Mucosa of descending colon (tissue), 3 donors: Measurements from ENCODE around the gene IWS1. TPM values are rescaled to one million over a fixed set of nuclear protein-coding genes. Genes with fewer than 3 reads are reported as not detected.
"Not testable (repeated sequence)": the region's sequence is repeated elsewhere in the genome, so short reads cannot be mapped to it uniquely, and the experiment has no call there.

Source experiments
- ATAC-seq: fragments of 200-7000 bp; cut with Tn5 transposase; one replicate; pipeline ENCODE4 v1.9.1; 2020; ENCODE audit warnings: mild to moderate bottlenecking, moderate library complexity
- DNase-seq, 3 donors: peaks; one replicate each; pipeline ENCODE4 v3.0.0-alpha.2; 2020
- H3K36me3 ChIP-seq: fragments of 200-600 bp; one replicate; pipeline ENCODE4 v1.8.0; 2021; ENCODE audit warnings: low read depth, mild to moderate bottlenecking
- H3K4me1 ChIP-seq: fragments of 200-600 bp; one replicate; pipeline ENCODE4 v1.8.0; 2021; ENCODE audit warnings: low read depth, mild to moderate bottlenecking
- H3K4me3 ChIP-seq: fragments of 200-600 bp; one replicate; pipeline ENCODE4 v1.8.0; 2021; ENCODE audit warnings: mild to moderate bottlenecking
- H3K9me3 ChIP-seq: fragments of 200-600 bp; one replicate; pipeline ENCODE4 v1.8.0; 2021; ENCODE audit warnings: mild to moderate bottlenecking
- CTCF ChIP-seq: fragments of 200-600 bp; IDR thresholded peaks from one replicate; pipeline ENCODE4 v1.8.0; 2022; ENCODE audit warnings: antibody characterized with exemption, mild to moderate bottlenecking
- intact Hi-C, 2 donors: fragments of 100-400 bp; cut with DNase I in 1 of 2; cut with micrococcal nuclease in 1 of 2; formaldehyde crosslinking; loops; one replicate each; pipeline versions ENCODE4 v1.11.0 to v1.11.1; 2022; cut with DNase I, micrococcal nuclease
- total RNA-seq, 3 donors: library from RNA; stranded (reverse); fragmentation: NEBNext Ultra II Directional in 2 of 3; extraction: Animal tissue kit (Norgen Biotek cat#: 25700) in 2 of 3; gene quantifications; one replicate each; pipeline versions ENCODE4 v1.2.1 to v1.2.4, GENCODE V29; 2021 to 2023
- donor health status: DM: no; HTN: no; CAD: no; lungs with moderate emphysema.
- donor health status: DM: no; HTN: no; CAD: no.
- donor health status: DM: no; HTN: yes; CAD: no.

The IWS1 gene
- total RNA-seq, 3 donors from 2014 or later: 32.3 to 38.4 (median 33.2) TPM

- intact Hi-C loops: no loop called here
- ATAC-seq (peak; percentile 13), DNase-seq (no peak)
- Histone ChIP-seq H3K4me3 (no peak overlapping the region), H3K9me3 (no peaks in the 10 kb centered on the region), H3K36me3 (no peaks in the 10 kb centered on the region), H3K4me1 (peaks cover 18% of the 10 kb centered on the region)
- TF ChIP-seq CTCF: no peak
These were observed 72.7 kb downstream of the IWS1 start for GRCh38 chr2:127453392-127454171.

GRCh38 chr2:127453013-127453391, 73.3 kb downstream of the IWS1 start:
- ATAC-seq: no peak
- no peak for TF ChIP-seq CTCF
- intact Hi-C loops: no loop called here
- Histone ChIP-seq H3K36me3 (no peaks in the 10 kb centered on the region), H3K9me3 (no peaks in the 10 kb centered on the region), H3K4me1 (peaks cover 18% of the 10 kb centered on the region), H3K4me3 (no peak overlapping the region)
- DNase-seq: no peak

GRCh38 chr2:127452423-127452822, 73.9 kb downstream of the IWS1 start:
- DNase-seq, intact Hi-C loops, ATAC-seq, H3K4me3 ChIP-seq, H3K36me3 ChIP-seq, H3K9me3 ChIP-seq: not testable (repeated sequence)
- peaks cover 18% of the 10 kb centered on the region for H3K4me1 ChIP-seq

- Histone ChIP-seq H3K4me1 (peaks cover 18% of the 10 kb centered on the region), H3K4me3 (no peak overlapping the region), H3K36me3 (no peaks in the 10 kb centered on the region), H3K9me3 (no peaks in the 10 kb centered on the region)
- TF ChIP-seq CTCF: no peak
- ATAC-seq (no peak), DNase-seq (no peak)
- intact Hi-C loops: no loop called here
These were observed 74.3 kb downstream of the IWS1 start for GRCh38 chr2:127451981-127452380.

- intact Hi-C loops: no loop called here
- ATAC-seq (no peak), DNase-seq (no peak)
- H3K4me3 ChIP-seq: no peak overlapping the region
- H3K4me1 ChIP-seq: peaks cover 10% of the 10 kb centered on the region
- no peaks in the 10 kb centered on the region for H3K36me3 ChIP-seq
- H3K9me3 ChIP-seq: peaks cover 4% of the 10 kb centered on the region
- no peak for TF ChIP-seq CTCF
These were observed 76.4 kb downstream of the IWS1 start for GRCh38 chr2:127449898-127450297.

GRCh38 chr2:127449414-127449813, 76.9 kb downstream of the IWS1 start:
- no peak for TF ChIP-seq CTCF
- Histone ChIP-seq H3K4me1 (peaks cover 5% of the 10 kb centered on the region), H3K9me3 (peaks cover 7% of the 10 kb centered on the region), H3K36me3 (no peaks in the 10 kb centered on the region), H3K4me3 (no peak overlapping the region)
- intact Hi-C loops: no loop called here
- DNase-seq: no peak
- no peak for ATAC-seq
